ENCODE results near the gene TRAF4.
"Not testable (repeated sequence)": the region's sequence is repeated elsewhere in the genome, so short reads cannot be mapped to it uniquely, and the experiment has no call there.

TRAF4 gene

DNA sequence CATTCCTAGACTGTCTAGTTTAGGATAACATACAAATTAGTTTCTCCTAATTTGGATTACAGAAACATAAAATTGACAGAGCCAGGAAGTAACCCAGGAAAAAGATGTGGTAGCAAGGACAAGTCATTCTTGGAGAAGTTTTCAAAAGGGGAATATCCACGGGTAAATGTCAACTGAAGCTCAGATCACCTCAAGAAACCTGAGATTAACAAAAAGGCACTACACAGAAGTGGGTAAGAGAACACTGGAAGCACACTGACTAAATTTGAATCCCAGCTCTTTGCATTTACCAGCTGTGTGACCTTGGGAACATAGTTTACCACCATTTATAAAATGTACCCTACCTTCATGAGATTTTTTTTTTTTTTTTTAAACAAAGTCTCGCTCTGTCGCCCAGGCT lies 39.4 kb downstream of the TRAF4 start:
- no peak for DNase-seq (ENCODE audit: low read depth in 2 of 2)

DNA sequence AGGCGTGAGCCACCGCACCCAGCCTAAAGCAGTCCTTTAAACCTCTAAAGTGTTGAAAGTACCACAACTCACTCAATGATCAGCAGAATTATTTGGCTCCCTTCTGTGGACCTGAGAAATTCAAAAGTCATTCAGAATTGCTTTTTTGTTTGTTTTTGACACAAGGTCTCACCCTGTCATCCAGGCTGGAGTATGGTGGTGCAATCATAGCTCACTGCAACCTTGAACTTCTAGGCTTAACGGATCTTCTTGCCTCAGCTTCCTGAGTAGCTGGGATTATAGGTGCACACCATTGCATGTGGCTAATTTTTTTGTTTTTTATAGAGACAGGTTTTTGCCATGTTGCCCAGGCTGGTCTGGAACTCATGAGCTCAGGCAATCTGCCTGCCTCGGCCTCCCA lies 44.3 kb downstream of the TRAF4 start:
- no peak for DNase-seq (ENCODE audit: low read depth in 2 of 2)

GRCh38 chr17:28792877-28793661 lies 49.3 kb downstream of the TRAF4 start:
- DNase-seq (ENCODE audit: low read depth in 2 of 2), result no peak

GRCh38 chr17:28794846-28795441 lies 51.1 kb downstream of the TRAF4 start:
- not testable (repeated sequence) for DNase-seq (ENCODE audit: low read depth in 2 of 2)

- DNase-seq (ENCODE audit: low read depth in 2 of 2), result no peak
Observed at GRCh38 chr17:28796062-28796461, 52.3 kb downstream of the TRAF4 start.
